ENCODE results near the gene TRIO. TPM values are rescaled to one million over a fixed set of nuclear protein-coding genes. Genes with fewer than 3 reads are reported as not detected.

The TRIO gene
- polyA plus RNA-seq, 1 of the 3 experiments (the other 2 are of a cell fraction) = 229 TPM

- no peak overlapping the region for H3K4me2 ChIP-seq
- H3K79me2 ChIP-seq (ENCODE audit: insufficient read depth) = peaks cover 100% of the 10 kb centered on the region
- ChIA-PET CTCF (interaction anchor here (1.9 kb wide), 1 partner anchor 11 kb away, joined by 4 read pairs; no protein-coding TSS in a partner anchor), POLR2A (no interaction called here)
- no peaks in the 10 kb centered on the region for H3F3A ChIP-seq (replicated peaks; ENCODE audit: insufficient read depth)
- 74% methylated on average over 3 of the region's 4 CpGs for WGBS (ENCODE audit: low lambda C conversion rate)
- no peak overlapping the region for H3K4me3 ChIP-seq (ENCODE audit: low read depth in 2 of 2, low read length in 1 of 2)
- no peak overlapping the region for H3K9ac ChIP-seq
- no peak overlapping the region for H3K27ac ChIP-seq (ENCODE audit: low read depth in 2 of 2, low read length in 1 of 2)
- no peaks in the 10 kb centered on the region for H3K27me3 ChIP-seq (ENCODE audit: insufficient read depth)
- no peak overlapping the region for H2AFZ ChIP-seq (ENCODE audit: low read depth)
- peaks cover 99% of the 10 kb centered on the region for H4K20me1 ChIP-seq (ENCODE audit: insufficient read depth)
- no peaks in the 10 kb centered on the region for H3K9me2 ChIP-seq
- no peaks in the 10 kb centered on the region for H3K9me3 ChIP-seq
- H3K4me1 ChIP-seq (ENCODE audit: control insufficient read depth in 1 of 2, insufficient read depth in 2 of 2, low read depth in 1 of 2, low read length in 1 of 2) = peaks cover 23 to 60% of the 10 kb centered on the region in 2 experiments
- DNase-seq = no peak
- H3K36me3 ChIP-seq (replicated peaks in 1 of 2; ENCODE audit: control insufficient read depth in 1 of 2, insufficient read depth in 2 of 2, low read length in 1 of 2) = no peaks in the 10 kb centered on the region
- no peak for TF ChIP-seq IRF3 (IDR thresholded peaks at IDR 0.05; ENCODE audit: low read depth, low read length)
- TF ChIP-seq CHD2 (IDR thresholded peaks at IDR 0.05; ENCODE audit: low read length, partially characterized antibody) = no peak
- TF ChIP-seq REST (IDR thresholded peaks at IDR 0.05; ENCODE audit: low read depth, low read length) = no peak
- TF ChIP-seq GATA2 (CRISPR knock-in tag; IDR thresholded peaks at IDR 0.05) = no peak
- no peak for TF ChIP-seq USF2 (IDR thresholded peaks at IDR 0.05; ENCODE audit: borderline replicate concordance, low read depth, low read length)
- no peak for TF ChIP-seq MAX (IDR thresholded peaks at IDR 0.05; ENCODE audit: low read depth)
- no peak for TF ChIP-seq USF1 (IDR thresholded peaks at IDR 0.05; ENCODE audit: borderline replicate concordance, low read depth)
- no peak for TF ChIP-seq FOSL2 (IDR thresholded peaks at IDR 0.05; ENCODE audit: borderline replicate concordance, low read depth)
- TF ChIP-seq CTCF (IDR thresholded peaks at IDR 0.05) = no peak
- no peak for TF ChIP-seq MEF2A (IDR thresholded peaks at IDR 0.05; ENCODE audit: borderline replicate concordance, low read depth)
- TF ChIP-seq PBX3 (IDR thresholded peaks at IDR 0.05) = no peak
Observed at GRCh38 chr5:14247054-14247386, 103.9 kb downstream of the TRIO start.
